SW 1271 (cell line): Measurements from ENCODE around the gene PLEK2.

ENCODE experiments used
- DNase-seq, 2 experiments: peaks; one replicate each; lab custom pipeline; 2025; lab: John Stamatoyannopoulos, UW

PLEK2 gene

DNA sequence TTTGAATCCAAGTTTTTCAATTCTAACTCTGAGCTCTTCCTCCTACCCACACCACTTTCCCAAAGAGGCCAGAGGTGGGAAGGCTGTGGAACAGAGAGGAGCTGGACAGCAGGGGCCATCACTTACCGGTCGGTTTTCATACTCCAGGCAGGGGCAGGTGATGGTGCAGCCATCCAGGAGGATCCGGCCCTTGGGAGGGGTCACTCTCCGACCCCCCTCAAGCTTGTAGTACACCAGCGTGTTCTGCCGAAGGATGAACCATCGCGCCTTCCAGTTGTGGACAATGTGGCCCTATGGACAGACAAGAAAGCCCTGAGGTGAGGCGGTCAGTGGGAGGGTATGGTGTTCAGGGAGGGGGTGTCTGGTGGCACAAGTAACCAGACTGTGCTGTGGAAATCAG, 14.4 kb downstream of the PLEK2 start:
- DNase-seq: no peak

DNA sequence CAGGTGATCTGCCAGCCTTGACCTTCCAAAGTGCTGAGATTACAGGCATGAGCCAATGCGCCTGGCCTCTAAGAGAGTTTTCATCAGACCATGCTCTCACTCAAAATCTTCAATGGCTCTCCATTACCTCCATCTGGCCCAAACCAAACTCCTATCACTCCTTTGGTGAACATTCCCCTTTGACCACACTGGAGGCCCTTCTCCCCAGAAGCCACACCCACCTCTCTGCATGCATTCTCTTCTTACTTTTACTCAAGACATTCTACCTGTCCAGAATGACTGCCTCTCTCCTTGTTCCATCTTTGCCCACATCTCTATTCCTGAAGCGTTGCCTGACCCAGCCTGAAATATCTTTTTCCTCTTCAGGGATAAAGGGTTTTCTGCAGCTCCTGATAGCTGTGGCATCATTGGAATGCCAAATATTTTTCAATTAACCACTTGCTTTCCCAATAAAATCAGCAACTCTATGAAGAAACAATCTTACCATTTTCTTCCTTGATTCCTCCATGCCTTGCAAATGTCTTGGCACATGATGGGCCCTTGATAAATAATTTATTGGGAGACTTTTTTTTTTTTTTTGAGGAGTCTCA, 15.5 kb downstream of the PLEK2 start:
- DNase-seq: peak in 1 of 2 experiments; percentile 14

DNA sequence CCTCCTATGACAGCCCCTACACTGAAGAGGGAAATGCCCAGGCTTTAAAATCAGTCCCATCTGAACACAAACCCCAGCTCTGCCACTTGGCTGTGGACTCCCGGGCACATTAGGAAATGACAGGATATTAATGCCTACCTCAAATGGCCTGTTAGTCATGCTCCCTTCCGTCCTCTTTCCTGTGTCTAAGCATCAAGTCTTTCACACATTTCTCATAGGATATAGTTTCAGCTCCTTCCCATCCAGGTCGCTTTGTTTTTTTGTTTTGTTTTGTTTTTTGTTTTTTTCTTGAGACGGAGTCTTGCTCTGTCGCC, 16.1 kb downstream of the PLEK2 start:
- no peak for DNase-seq

DNA sequence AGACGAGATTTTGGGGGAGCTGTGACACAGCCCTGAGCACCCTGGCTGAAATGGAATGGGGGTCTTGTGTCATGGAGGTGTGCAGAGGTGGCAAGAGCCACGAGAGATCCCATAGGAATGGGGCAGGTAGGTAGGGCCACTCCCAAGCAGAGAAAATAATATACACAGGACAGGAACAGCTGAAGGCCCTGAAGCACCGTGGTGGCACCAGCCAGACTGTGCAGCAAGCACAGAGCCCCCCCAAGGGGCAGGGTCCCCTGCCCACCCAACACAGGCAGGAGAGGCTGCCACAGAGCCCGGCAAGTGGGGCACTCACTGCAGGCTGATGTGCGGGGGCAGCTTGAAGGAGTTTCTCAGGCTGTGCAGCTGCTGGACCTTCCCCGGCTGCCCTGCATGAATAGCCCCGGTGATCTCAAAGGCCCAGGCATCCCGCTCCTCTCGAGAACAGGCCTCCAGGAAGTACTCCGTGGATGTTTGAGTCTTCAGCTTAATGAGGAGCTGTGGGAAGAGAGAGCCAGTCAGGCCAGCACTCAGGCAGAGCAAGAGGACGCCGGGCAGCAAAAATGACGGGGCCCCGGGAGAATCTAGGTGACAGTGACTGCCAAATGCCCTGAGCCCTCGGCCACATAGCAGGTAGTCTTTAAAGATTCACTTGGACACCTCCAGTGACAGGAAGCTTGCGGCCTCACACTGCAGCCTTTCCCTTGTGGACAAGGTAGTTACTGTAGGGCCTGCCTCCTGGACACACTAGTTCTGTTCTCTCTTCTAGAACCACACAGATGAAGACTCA, 16.7 kb downstream of the PLEK2 start:
- DNase-seq: no peak

DNA sequence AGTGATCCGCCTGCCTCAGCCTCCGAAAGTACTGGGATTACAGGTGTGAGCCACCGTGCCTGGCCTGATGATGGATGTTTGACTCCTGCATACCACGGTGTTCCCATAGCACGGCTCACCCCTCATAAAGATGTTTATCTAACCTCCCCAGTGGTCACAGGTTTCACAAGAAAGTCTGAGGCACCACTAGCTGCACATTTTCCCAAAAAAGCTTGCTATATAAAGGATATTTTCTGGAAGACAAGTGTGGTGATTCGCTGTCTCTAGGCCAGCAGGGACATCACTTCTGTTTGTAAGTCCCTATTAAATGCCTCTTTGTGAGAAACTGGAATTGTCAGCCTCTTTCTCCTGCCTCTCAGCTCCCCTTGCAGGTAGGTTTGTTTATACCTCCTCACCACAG, 18.3 kb downstream of the PLEK2 start:
- DNase-seq: no peak

DNA sequence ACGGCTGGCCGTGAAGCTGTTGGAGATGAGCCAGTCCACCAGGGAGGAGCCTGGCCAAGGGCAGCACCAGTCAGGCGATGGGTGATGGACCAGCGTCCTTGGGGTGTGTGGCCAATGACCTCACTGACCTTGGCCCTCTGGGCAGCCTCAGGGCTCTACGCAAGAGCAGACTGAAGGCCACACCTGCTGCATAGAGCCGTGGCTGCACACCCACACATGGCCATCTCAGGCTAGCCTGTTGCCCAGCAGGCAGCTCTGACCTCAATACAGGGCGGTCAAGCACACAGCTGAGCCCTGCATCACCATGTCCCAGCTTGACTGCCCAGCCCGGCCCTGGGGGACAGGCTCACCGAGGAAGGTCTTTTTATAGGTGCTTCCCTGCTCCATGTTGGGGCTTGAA, 19.2 kb downstream of the PLEK2 start:
- no peak for DNase-seq

DNA sequence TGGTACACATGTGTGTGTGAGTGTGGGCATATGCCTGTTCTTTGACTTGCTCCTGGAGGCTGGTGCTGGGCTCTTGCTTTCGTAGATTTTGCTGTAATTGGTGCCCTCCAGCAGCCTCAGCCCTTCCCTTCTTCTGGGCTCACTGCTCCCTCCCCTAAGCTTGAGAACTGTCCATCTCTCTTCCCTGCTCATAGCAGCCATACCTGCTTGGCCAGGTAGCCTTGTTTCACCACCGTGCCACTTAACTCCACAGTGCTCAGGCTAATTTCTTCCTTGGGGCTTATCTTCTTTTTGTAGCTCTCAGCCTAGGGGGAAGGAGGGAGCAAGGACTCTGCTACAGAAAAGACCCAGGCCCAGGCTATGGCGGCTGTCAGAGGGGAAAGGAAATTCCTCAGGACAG, 19.8 kb downstream of the PLEK2 start:
- no peak for DNase-seq

DNA sequence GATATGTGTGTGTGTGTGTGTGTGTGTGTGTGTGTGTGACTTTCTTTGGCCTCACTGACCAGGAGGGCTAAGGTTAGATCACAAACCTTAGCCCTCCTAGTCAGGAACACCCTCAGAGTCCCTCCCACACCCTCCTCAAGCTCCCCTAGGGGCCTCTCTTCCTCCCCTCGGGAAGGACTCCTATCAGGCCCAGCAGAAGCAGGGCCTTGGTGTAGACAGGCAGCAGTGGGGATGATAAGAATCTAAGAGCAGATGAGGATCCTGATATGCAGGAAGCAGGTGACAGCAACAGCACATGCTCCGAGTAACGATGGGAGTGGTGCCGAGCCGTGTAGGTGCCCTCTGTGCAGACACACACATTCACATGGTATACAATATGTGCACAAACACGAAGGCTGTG, 20.7 kb downstream of the PLEK2 start:
- no peak for DNase-seq

DNA sequence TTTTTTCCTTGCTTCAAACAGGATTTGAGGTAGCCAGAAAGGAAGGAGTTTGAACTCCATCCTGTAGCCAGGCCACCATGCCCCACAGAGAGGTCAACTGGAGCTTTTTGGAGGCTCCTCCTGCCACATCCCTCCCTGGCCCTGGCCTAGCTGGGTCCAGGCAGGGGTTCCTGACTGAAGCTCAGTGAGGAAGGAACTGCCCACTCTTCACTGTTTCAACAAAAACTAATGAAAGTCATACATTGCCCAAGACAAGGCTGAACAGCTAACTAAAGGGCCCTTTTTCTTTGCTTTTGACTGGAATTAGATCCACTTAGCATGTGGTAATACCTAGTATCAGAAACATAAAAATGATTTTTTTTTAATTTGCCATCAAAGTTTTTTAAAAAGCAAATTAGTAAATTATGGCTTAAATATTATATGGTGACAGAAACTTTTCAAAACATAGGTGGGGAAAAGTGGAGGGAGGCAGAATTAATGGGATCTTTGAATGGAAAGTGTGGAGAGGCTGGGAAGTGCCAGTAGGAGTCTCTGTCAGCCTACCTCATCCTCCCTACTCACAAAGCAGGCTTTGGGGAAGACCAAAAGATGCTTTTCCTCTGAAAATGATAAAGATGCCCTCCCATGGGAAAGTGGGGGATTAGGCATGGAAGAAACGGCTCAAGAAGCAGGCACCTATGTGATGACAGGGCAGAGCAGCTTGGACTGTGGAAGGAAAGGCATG, 22.0 kb downstream of the PLEK2 start:
- DNase-seq: no peak

DNA sequence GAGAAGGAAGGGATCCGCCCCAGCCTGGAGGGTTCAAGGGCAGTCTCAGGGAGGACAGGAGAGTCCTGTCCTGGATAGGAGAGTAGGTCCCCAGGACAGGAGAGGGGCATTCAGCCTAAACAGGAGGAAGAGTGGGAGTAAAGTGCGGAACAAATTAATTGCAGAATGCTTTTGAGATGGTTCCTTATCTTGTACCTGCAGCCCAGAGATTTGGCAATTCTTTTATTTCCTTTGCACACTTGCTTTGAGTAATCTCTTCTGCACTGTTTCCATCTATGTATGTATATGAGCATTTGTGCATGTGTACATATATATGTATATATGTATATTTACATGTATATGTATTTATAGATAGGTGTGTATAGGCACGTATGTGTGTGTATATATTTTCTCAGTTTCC, 22.7 kb downstream of the PLEK2 start:
- DNase-seq: no peak

DNA sequence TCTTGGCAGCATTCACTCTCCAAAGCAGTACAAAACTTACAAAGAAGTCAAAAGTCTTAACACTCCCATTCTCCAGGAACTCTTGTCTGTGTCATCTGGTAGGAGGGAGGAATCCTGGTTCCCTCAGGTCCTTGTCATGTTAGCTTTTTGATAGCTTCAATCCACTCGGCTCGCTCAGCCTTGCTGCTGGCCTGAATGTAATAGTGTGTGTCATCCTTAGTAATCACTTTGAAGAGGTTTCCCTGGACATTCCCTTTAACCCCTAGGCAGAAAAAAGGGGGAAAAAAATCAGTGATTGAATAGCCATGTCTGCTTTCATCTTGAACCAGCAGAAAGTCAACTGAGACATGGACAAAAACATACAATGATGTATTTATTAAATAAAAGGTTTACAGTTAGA, 24.8 kb downstream of the PLEK2 start:
- DNase-seq: no peak

DNA sequence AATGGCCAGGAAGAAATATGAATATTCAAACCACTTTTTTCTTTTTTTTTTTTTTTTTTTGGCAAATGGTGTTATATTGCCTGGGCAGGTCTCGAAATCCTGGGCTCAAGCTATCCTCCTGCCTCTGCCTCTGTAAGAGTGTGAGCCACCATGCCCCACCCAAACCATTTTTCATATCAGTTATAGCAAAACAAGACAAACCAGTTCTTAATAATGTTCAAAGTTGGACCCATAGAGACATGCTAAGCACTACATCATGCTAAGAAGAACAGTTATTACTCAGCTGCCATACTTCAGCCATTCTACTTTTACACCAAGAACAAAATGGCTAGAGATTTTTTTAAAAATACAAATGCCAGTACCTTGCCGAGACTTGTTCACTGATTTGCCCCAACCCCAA, 26.3 kb downstream of the PLEK2 start:
- DNase-seq: no peak

DNA sequence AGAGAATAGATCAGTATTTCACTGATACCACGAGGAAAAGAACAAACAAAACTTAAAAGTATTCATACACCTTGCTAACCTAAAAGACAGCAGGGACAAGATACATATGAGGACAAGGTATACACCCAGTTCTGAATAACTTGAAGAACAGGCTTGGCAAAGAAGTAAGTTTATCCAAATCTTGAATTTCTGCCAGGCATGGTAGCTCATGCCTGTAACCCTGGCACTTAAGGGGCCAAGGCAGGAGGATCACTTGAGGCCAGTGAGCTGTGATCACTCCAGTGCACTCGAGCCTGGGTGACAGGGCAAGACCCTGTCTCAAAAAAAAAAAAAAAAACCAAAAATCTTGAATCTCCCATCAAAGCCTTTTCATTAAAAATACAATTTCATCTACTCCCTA, 26.8 kb downstream of the PLEK2 start:
- no peak for DNase-seq

DNA sequence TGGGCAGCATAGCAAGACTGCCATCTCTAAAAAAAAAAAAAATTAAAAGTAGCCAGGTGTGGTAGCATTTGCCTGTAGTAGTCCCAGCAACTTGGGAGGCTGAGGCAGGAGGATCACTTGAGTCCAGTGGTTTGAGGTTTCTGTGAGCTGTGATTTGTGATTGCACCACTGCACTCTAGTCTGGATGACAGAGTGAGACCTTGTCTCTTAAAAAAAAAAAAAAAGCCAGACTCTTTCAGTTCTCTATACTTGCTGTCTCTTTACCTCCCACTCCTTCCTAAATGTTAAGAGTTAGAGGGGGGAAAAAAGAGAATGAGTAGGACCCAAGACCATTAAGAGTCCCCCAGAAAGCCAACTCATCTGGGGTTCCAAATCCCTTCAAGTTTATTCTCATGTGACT, 34.0 kb downstream of the PLEK2 start:
- no peak for DNase-seq

DNA sequence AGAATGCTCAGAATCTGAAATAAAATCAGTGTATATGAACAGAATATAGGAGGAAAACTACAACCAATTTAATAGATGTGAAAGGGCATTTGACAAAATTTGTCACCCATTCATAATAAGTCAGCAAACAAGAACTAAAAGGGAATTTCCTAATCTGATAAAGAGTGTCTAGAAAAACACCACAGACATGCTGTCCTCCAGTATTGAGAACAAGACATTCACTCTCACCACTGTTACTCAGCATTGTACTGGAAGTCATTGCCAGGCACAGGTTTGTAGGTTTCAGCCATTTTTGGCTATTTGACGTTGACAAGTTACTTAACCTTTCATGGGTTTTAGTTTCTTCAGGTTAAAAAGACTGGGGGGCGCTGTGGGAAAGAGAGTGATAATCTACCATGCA, 38.6 kb downstream of the PLEK2 start:
- no peak for DNase-seq

DNA sequence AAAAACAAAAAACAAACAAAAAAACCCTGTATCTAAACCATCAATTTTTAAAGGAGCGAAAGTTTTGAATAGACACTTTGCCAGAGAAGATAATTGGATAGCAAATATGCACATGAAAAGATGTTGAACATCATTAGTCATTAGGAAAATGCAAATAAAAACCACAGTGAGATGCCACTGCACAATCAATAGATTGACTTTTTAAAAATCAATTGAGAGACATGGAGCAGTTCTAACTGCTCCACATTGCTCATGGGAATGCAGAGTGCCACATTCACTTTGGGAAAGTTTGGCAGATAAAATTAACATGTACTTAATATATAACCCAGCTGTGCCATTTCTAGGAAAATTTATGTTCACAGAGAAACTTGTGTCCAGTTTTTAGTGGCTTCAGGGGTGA, 39.1 kb downstream of the PLEK2 start:
- no peak for DNase-seq

DNA sequence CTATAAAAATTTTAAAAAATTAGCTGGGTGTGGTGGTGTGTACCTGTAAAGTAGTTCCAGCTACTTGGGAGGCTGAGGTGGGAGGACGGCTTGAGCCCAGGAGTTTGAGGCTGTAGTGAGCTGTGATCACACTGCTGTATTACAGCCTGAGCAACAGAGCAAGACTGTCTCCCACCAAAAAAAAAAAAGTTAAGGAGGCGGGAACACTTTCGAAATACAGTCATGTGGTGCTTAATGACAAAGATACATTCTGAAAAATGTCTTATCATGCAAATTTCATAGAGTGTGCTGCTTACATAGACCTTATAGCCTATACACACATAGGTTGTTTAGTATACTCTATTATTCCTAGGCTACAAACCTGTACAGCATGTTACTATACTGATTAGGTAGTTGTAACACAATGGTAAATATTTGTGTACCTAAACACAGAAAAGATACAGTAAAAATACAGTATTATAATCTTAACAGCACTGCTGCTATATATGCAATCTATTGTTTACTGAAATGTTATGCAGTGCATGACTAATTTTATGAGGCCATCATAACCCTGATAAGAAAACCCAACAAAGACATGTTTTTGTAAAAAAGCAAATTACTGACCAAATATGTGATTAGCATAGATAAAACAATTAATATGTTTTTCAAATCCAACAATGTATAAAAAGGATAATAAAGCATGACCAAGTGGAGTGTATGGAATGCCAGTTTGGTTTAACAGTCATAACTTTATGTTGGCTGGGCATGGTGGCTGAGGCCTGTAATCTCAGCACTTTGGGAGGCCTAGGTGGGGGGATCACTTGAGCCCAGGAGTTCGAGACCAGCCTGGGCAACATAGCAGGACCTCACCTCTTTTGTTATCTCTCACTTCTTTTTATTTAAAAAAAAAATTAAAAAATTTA, 40.5 kb downstream of the PLEK2 start:
- DNase-seq: no peak

DNA sequence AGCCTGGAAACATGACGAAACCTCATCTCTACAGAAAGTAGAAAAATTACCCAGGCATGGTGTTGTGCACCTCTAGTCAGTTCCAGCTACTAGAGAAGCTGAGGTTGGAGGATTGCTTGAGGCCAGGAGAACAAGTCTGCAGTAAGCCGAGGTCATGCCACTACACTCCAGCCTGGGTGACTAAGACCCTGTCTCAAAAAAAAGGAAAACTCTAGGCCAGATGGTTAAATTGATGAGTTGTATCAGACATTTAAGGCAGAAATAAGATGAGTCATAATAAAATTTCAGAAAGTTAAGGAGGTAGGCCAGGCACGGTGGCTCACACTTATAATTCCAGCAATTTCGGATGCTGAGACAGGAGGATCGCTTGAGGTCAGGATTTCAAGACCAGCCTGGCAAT, 41.1 kb downstream of the PLEK2 start:
- no peak for DNase-seq

DNA sequence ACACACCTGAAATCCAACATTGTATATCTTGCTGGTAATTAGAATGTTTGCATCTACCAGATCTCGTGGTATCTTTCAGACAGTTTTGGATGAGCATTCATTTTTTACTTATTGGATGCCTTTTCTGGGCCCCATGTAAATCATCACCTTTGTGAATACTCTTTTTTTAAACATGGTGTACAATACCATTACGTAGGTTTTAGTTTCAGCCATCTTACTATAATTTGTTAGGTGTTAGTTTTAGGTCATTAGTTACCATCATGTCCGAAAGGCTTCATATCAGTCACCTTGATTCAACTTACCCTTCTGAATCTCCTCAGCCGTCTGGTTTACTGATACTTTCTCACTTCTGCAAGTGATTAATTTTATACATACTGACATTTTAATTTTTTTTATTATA, 46.5 kb downstream of the PLEK2 start:
- no peak for DNase-seq

DNA sequence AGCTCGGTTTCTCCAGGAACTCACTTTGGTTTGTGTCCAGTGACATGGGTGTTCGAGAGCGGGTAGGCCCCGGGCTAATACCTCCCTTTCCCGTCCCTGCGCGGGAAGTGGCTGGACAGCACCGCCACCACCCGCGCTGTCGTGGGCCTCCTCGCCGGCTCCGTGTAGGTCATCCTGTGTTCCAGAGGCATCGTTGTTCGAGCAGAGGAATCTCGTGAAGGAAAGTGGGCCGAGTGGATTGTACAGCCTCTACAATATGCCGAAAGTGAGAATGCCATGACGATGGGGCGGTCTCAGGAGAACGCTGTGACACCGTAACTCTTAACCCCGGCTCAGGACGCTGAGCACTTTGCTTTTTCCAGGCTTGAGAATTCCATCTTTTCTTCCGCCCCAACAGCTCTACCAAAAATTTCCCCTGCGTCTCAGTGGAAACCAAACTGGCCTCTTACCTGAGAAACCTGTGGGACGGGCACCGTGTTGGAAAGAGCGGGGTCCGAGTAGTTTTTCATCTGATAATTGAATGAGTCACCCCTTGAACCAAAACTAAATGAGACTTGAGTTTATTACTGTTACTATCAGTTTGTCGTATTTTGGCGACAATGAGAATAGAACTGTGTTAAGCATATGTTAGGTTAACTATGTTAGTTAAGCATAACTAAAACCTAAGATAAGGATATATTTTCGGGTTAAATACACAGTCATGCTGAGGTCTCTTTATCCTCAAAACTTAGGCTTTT, 51.3 kb downstream of the PLEK2 start:
- no peak for DNase-seq

DNA sequence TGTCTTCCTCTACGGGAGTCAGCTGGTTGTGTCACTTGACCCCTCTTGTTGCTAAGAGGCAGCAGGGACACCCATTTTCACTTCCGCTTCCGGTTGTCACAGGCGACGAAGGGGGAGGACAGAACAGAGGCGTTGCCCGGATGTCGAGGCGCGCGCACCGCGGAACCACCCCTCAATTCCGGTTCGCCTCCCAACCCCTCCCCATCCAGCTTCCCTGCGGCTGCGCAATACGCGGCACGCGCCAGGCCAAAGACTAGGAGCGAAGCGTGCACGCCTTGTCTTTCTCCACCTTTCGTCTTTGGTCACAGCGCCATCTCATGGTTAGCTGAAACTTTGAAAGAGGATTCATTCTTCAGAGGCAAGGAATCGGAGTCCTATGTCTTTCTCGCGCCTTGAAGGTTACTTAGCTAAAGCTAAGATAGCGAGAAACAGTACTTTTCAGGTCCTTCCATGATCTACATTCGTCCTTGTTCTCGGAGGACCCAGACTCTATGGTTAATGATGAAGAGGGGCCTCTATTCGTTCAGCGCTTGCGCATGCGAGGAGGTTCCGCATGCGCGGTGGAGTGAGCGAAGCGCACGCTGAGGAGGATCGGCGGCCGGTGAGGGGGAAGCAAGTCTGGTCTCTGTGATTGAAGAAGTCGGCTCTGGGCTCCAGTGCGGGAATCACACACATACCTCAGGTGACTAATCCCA, 52.0 kb downstream of the PLEK2 start, which contains the start of the genes ATP6V1D and EIF2S1:
Gene ATP6V1D, minus strand, starts transcription at position 30 of the 695 bp plus-strand sequence. CDS start 106 bp downstream, outside the sequence.
Gene EIF2S1, plus strand, starts transcription at position 554 of the 695 bp plus-strand sequence. CDS start 4,440 bp downstream, outside the sequence.
- peak; percentile 98 to 99 for DNase-seq
